A549 (cell line): Measurements from ENCODE around the gene RIPOR2.

Experiments
- BHLHE40 ChIP-seq: IDR thresholded peaks from 2 replicates; pipeline ENCODE4 v1.6.1; 2012; ENCODE audit warnings: low read depth, low read length, inconsistent platforms
- CBX2 ChIP-seq: fragments of 200-600 bp; sonication (generic); IDR thresholded peaks from 2 replicates; pipeline ENCODE4 v1.6.1; 2016; ENCODE audit warnings: low read depth, mild to moderate bottlenecking, borderline replicate concordance
- CBX8 ChIP-seq: fragments of 200-600 bp; sonication (generic); IDR thresholded peaks from 2 replicates; pipeline ENCODE4 v1.6.1; 2016
- CEBPB ChIP-seq, 2 experiments: fragments of >200 bp in 1 of 2; sonication (Bioruptor Twin) in 1 of 2; formaldehyde crosslinking in 1 of 2; IDR thresholded peaks; 2 replicates each; pipeline ENCODE4 v1.6.1; 2012 to 2016
- CTCF ChIP-seq: fragments of >200 bp; sonication (Bioruptor Twin); formaldehyde crosslinking; IDR thresholded peaks from 3 replicates; pipeline ENCODE4 v1.5.1; 2016
- EP300 ChIP-seq, 2 experiments: fragments of >200 bp; sonication (Bioruptor Twin); formaldehyde crosslinking; IDR thresholded peaks; 2 replicates in 1 of 2; 3 replicates in 1 of 2; pipeline ENCODE4 v1.6.1; 2016 to 2017
- HMGXB4 ChIP-seq: fragments of 250-450 bp; sonication (Bioruptor Pico); IDR thresholded peaks from 2 replicates; pipeline ENCODE4 v1.5.0; 2021; ENCODE audit warnings: mild to moderate bottlenecking, moderate library complexity, borderline replicate concordance
- JUNB ChIP-seq: fragments of >200 bp; sonication (Bioruptor Twin); formaldehyde crosslinking; IDR thresholded peaks from 2 replicates; pipeline ENCODE4 v1.6.1; 2016
- KDM5A ChIP-seq: fragments of 200-600 bp; sonication (generic); IDR thresholded peaks from 2 replicates; pipeline ENCODE4 v1.6.1; 2016; ENCODE audit warnings: antibody characterized with exemption, mild to moderate bottlenecking
- MAX ChIP-seq: IDR thresholded peaks from 2 replicates; pipeline ENCODE4 v1.6.1; 2012
- POLR2A ChIP-seq: IDR thresholded peaks from 2 replicates; pipeline ENCODE4 v1.6.1; 2012; ENCODE audit warnings: mild to moderate bottlenecking, low read length
- RAD21 ChIP-seq, 2 experiments: fragments of >200 bp in 1 of 2; sonication (Bioruptor Twin) in 1 of 2; formaldehyde crosslinking in 1 of 2; IDR thresholded peaks in 1 of 2; conservative IDR thresholded peaks in 1 of 2; 2 replicates in 1 of 2; 3 replicates in 1 of 2; pipeline ENCODE4 v1.6.1; 2012 to 2018; ENCODE audit warnings: inconsistent platforms in 1 of 2
- RCOR1 ChIP-seq: fragments of 150-350 bp; IDR thresholded peaks from 2 replicates; pipeline ENCODE4 v1.6.1; 2014; ENCODE audit warnings: antibody characterized with exemption, low read length, low read depth
- RNF2 ChIP-seq: fragments of 200-600 bp; sonication (generic); IDR thresholded peaks from 2 replicates; pipeline ENCODE4 v1.6.1; 2016; ENCODE audit warnings: low read depth, mild to moderate bottlenecking, antibody characterized with exemption, moderate library complexity, borderline replicate concordance

- TF ChIP-seq CTCF (no peak), MAX (no peak), JUNB (no peak), RCOR1 (no peak), EP300 (IDR thresholded peaks at IDR 0.05) (no peak), RNF2 (no peak), BHLHE40 (no peak), POLR2A (no peak), CBX8 (no peak), RAD21 (conservative IDR thresholded peaks at IDR 0.05 in 1 of 2, IDR thresholded peaks at IDR 0.05 in 1 of 2) (no peak), KDM5A (no peak), CBX2 (no peak), CEBPB (IDR thresholded peaks at IDR 0.05) (no peak), HMGXB4 (no peak)
Observed at GRCh38 chr6:24872779-24873178, 63.0 kb downstream of the RIPOR2 start.
